ENCODE results near the gene GPR150.

DNA sequence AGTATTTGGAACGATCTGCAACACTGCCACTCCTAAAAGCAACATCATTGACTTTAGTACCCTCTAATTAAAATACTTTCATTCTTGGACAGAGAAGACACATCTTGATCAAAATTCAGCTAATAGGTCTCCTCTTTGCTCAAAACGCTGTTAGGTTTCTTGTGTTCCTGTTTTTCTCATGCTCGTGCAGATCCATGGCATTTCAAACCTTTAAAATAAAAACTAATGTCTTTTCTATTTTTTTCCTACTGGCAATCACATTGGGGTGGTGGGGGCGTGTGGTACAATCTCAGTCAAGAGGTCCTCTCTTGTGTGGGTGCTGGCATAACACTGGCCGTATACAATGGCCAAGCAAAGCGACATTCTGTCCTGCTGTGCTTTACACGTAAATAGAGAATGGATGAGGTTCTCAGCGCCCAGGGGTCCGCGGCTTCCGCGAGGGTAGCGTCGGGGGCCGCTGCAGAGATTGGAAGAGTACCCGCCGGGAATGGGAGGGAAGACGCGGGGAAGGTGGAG lies 315 bp upstream of the GPR150 start:
- TF ChIP-seq, protein P1, sequence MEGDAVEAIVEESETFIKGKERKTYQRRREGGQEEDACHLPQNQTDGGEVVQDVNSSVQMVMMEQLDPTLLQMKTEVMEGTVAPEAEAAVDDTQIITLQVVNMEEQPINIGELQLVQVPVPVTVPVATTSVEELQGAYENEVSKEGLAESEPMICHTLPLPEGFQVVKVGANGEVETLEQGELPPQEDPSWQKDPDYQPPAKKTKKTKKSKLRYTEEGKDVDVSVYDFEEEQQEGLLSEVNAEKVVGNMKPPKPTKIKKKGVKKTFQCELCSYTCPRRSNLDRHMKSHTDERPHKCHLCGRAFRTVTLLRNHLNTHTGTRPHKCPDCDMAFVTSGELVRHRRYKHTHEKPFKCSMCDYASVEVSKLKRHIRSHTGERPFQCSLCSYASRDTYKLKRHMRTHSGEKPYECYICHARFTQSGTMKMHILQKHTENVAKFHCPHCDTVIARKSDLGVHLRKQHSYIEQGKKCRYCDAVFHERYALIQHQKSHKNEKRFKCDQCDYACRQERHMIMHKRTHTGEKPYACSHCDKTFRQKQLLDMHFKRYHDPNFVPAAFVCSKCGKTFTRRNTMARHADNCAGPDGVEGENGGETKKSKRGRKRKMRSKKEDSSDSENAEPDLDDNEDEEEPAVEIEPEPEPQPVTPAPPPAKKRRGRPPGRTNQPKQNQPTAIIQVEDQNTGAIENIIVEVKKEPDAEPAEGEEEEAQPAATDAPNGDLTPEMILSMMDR (optimal IDR thresholded peaks at IDR 0.05 in 1 of 3, IDR thresholded peaks at IDR 0.05 in 1 of 3, conservative IDR thresholded peaks at IDR 0.05 in 1 of 3; ENCODE audit: extremely low read depth in 1 of 3, insufficient read depth in 2 of 3, low read length in 3 of 3): no peak
- no peak for TF ChIP-seq EZH2 (IDR thresholded peaks at IDR 0.05; ENCODE audit: low read length)

Data from keratinocyte (primary cell).